Testis (tissue), 2 donors: ENCODE results near the gene C16orf46.

ENCODE experiments used
- CTCF ChIP-seq, 3 experiments: fragments of 450-650 bp in 2 of 3; fragments of 200-600 bp in 1 of 3; sonication (generic) in 1 of 3; IDR thresholded peaks; one replicate each; pipeline ENCODE4 v1.5.1; 2016 to 2019; ENCODE audit warnings: antibody characterized with exemption in 3 of 3, mild to moderate bottlenecking in 2 of 3, moderate library complexity in 1 of 3
- POLR2A ChIP-seq: fragments of 450-650 bp; IDR thresholded peaks from one replicate; pipeline ENCODE4 v1.6.1; 2017; ENCODE audit warnings: antibody characterized with exemption, mild to moderate bottlenecking, moderate library complexity

GRCh38 chr16:81070979-81071378 lies 6.1 kb downstream of the C16orf46 start:
- TF ChIP-seq CTCF (IDR thresholded peaks at IDR 0.05) = no peak
- no peak for TF ChIP-seq POLR2A
